HG03432 (cell line): ENCODE data around the gene LPCAT1.
"Not testable (repeated sequence)": the region's sequence is repeated elsewhere in the genome, so short reads cannot be mapped to it uniquely, and the experiment has no call there.

Source experiments
- ATAC-seq: cut with Tn5 transposase; IDR thresholded peaks from one replicate; pipeline ENCODE4 v1.9.1; 2021; ENCODE audit warnings: mild to moderate bottlenecking, moderate library complexity; ENCODE audit not compliant: unreplicated experiment

LPCAT1 gene

DNA sequence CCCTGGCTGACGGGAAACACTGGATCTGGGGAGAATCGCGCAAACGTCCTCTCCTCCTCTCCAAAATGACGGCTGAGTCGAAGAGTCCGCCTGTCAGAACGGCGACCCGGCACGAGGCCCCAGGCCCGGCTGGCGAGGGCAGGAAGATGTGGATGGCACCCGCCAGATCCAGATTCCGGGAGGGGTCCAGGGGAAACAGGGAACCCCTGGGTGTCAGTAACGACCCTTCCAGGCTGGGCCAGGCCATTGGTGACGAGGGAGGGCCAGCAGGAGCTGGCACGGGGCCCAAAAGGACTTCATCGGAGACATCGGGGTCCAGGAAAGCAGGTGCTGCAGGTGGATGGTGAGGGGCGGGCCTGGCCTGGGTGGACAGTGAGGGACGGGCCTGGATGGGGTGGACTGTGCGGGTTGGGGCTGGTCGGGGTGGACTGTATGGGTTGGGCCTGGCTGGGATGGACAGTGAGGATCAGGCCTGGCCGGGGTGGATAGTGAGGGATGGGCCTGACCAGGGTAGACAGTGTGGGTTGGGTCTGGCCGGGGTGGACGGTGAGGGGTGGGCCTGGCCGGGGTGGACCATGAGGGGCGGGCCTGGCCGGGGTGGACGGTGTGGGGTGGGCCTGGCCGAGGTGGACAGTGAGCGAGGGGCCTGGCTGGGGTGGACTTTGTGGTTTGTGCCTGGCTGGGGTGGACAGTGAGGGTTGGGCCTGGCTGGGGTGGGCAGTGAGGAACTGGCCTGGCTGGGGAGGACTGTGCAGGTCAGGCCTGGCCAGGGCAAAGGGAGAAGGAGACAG, 92.5 kb downstream of the LPCAT1 start:
- ATAC-seq, result no peak

DNA sequence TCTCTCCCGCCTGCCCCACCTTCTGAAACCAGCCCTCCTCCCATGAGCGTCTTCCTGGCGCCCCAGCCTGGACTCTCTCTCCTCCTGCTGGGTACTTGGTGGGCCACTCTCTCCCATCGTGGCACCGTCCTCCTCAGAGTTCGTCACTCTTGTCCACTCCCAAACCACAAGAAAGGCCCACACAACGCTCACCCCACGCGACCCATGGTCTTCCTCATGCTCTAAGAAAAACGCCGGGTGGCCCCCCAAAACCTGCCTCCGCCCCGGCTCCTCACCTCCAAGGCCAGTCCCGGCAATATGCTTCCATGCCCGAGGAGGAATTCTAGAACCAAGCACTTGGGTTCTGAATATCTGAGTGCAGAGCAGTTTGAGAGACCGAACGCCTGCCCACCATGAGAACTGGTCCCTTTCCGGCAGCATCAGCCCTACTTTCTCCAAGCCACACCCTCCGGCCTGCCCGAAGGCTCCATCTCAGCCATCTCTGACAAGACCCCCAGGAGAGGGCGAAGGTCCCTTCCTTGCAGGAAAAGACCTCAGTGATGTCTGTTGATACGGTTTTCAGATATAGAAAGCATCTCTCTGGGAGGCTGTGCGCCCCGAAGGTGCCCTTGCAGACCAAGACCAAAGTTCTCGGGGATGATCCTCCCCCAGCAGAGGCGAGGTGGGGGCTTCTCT, 93.5 kb downstream of the LPCAT1 start:
- no peak for ATAC-seq

DNA sequence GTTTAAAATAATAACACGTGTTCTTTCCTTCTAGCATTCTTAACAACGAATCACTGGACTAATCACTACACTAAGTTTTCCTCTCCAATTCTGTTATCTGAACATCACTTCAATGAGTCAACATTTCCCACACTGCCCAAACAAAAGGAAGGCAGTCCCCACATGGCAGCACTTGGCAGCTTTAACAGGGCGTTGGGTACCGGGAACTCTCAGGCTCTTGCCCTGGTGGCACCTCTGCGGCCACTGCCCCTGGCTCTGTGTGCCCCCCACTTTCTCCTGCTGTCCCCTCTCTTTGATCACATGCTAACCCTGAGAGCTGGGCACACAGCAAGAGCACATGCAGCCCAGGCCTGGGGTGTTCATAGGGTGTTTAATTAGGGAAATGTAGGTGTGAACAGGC, 94.3 kb downstream of the LPCAT1 start:
- ATAC-seq, result no peak

DNA sequence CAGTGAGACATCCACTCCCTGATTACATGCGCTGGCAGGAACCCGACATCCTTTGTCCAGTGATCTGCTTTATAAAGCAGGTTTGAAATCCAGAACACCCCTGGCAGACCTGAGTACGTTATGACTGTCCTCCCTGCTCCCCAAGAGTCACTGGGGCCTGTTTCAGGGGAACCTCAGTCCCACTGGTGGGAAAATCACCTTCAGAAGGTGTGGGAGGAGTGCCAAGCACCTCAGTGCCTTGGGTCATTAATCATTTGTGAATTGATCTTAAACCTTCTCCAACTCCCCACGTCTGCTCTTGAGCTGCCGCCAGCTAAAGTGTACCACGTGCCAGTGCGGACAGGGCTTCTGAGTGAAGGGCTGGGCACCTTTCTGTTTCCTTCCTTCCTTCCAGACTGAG, 94.7 kb downstream of the LPCAT1 start:
- ATAC-seq, result no peak

DNA sequence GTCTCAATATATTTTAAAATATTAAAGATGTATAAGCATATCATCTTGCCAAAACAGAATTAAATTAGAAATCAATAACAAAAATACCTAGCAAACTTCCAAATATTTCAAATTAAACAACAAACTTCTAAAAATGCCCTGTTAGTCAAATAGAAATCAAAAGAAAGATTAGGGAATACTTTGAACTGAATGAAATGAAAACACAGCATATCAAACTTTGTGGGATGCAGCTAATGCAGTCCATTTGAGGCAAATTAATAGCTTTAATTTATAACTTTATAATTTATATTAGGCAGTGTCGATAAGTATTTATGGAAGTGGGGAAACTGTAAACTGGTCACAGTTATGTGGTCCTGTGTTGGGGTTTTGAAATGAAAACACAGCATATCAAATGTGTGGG, 95.7 kb downstream of the LPCAT1 start:
- ATAC-seq, result no peak

DNA sequence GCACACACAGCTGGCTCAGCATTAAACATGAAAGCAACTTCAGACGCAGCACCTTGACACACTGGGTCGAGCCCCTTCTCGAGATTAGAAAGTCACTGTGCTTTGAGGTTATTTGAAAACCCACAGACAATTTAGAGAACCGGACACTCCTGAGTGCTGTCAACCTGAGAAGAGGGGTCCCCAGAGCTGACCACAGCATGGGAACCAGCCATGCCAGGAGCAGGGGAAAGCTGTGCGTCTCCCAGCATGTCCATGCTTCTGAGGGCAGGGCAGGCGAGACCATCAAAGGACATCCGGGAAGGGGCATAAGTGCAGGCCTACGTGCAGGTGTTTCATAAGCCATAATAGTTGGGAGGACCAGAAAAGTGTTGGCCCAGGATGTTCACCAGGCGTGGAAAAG, 99.0 kb downstream of the LPCAT1 start:
- ATAC-seq, result no peak

DNA sequence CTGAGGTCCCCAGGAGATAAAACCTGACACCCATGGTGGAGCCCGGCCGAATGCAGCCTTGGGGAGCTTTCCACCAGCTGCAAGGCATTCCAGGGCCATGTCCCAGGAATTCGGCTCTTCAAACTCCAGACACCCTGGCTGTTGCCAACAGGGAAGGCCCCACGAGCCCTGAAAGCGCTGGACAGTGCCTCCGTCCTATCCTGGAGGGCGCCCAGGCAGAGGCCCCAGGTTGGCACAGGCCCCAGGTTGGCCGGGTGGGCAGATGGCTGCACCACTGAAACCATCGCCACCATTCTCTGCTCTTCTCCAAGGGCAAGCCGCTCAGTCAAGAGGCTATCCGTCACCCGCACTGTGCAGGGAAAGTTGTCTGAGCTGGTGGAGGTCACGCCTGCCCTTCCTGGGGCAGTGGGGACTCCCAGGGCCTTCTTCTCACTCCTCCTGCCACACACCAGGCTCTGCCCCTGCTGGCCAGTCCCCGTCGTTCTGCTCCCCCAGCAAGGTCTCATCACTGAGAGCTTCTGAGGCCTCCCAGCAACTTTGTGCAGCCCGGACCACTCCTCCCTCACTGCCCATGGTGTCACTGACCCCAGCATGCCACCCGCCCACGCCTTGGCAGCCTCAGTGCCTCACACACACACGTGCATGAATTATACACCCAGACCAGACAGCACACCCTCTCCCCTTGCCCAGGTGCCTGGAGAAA, 99.7 kb downstream of the LPCAT1 start:
- no peak for ATAC-seq

DNA sequence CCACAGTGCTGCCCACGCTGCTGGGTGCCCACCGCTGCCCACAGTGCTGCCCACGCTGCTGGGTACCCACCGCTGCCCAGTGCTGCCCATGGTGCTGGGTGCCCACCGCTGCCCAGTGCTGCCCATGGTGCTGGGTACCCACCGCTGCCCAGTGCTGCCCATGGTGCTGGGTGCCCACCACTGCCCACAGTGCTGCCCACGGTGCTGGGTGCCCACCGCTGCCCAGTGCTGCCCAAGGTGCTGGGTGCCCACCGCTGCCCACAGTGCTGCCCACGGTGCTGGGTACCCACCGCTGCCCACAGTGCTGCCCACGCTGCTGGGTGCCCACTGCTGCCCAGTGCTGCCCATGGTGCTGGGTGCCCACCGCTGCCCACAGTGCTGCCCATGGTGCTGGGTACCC, 101.2 kb downstream of the LPCAT1 start:
- ATAC-seq, result not testable (repeated sequence)

DNA sequence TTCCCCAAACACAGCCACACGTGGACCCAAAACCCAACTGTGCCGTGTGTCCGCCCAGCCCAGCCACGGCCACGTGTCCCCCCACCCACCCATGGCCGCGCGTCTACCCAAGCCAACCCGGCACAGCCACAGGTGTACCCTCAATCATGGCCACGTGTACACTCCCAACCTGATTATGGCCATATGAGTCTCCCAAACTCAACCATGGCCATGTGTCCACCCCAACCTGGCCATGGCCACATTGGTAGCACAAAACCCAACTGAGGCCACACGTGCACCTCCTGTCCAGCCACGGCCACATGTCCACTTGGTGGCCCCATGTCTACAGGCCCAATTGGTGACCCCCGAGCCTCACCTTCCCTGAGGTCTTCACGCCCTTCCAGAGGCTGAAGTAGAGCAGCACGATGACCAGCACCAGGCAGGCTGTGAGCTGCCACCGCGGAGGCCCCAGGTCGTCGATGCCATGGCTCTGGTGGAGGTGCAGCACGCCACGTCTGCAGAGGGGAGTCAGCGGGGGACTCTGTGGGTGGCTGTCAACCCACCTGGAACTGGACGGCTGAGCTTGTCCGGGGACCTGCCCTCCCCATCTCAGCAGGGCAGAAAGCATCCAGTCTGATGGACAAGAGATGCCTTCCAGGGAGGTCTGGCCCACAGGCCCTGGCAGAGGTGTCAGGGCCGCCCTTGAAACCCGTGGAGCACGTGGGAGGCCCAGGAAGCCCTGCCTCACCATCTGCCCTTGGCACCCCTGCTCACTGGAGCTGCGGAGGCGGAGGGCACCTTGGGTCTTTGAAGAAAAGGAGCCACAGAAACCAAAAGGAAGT, 102.0 kb downstream of the LPCAT1 start:
- no peak for ATAC-seq

DNA sequence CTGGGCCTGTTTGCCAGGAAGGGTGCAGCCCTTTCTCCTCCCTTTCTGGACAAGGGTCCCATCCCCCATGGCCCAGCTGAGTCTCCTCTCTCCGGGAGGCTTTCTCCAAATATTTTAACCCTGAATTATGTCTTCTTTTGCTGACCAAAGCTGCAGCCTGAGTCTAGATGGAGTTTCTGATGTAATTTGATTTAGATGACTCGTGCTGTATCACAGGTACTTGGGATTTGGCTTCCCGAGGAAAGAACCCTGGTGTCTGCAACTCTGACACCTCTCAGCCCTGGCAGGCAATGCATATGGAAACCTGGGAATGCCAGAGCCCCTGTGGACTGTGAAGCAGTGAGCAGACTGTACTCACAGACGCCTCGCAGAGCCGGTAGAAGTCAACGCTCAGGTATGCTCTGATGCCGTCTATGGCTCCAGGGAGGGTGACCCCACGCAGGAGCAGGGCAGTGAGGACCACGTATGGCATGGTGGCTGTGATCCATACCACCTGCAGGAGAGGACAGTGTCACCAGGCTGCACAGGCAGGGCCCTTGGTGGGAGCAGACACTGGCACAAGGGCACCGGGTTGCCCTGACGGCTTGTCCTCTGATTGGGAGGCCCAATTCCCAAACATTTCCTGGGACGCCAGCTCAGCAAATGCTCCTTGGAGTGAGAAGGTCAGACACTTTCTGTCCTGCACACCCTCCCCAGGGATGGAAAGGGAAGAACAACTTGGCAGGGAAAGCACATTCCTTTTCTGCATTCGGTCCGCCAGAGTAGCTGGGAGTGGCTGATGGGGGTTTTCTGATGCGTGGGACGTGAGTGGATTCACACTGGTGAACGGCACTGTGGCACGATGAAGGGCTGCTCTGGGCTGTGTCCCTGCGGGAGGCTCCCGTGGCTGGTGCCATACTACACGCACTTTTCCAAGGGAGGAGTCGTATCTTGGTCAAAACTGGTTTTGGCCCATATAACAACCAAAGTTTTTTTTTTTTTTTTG, 103.3 kb downstream of the LPCAT1 start:
- no peak for ATAC-seq

DNA sequence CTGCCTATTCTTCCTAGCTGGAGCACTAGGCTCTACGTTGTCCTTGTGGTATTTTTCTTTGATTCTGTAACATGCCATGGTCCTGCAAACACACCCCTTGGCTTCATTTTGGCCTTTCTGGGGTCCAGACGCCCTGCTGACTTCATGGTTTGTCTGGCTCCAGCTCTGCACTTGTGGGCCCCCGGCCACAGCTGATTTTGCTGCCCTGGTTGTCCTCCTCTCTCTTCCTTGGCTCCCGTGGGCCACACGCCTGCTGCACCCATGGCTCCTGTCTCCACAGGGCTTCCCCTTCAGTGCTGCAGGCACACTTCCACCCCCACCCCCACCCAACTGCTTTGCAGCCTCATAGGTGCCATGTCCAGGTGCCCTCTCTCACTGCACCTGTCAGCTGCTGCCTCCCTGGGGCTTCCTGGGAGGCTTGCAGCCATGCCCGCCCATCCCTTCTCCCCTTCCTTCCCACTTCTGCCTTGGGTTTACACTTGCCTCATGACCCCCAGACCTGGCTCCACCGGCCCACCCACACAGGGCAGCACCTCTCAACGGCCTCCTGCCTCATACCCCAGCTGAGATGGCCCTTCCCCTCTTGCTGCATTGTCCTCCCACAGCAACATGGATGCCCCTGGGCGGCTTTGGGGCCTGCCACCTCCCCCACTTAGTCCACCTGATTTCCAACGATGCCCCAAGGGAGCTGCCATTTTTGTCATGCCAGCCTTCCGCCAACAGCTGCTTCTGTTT, 104.1 kb downstream of the LPCAT1 start:
- no peak for ATAC-seq

DNA sequence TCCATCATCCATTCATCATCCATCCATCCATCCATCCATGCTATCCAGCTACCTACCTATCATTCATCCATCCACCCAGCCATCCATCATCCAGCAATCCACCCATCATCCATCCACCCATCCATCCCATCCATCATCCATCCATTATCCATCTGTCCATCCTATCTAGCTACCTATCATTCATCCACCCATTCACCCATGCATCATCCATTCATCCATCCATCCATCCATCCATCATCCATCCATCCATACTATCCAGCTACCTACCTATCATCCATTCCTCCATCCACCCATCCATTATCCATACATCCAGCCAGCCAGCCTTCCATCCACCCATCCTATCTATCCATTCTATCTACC, 104.9 kb downstream of the LPCAT1 start:
- ATAC-seq, result no peak

DNA sequence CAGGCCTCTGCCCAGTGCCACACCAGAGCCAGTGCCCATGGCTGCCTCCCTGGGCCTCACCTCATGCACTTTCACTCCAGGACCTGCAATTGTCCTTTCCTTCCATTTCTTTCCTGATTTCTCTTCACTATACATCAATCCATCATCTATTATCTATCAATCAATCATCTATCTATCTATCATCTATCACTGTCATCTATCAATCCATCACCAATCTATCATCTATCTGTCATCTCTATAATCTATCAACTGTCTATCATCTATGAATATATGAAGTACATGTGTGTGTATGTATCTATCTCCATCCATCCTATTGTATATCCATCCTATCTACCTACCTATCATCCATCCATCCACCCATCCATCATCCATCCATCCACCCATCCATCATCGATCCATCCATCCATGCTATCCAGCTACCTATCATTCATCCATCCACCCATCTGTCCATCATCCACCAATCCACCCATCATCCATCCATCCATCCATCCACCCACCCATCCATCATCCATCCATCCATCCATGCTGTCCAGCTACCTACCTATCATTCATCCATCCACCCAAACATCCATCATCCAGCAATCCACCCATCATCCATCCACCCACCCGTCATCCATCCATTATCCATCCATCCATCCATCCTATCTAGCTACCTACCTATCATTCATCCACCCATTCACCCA, 105.4 kb downstream of the LPCAT1 start:
- ATAC-seq, result no peak

DNA sequence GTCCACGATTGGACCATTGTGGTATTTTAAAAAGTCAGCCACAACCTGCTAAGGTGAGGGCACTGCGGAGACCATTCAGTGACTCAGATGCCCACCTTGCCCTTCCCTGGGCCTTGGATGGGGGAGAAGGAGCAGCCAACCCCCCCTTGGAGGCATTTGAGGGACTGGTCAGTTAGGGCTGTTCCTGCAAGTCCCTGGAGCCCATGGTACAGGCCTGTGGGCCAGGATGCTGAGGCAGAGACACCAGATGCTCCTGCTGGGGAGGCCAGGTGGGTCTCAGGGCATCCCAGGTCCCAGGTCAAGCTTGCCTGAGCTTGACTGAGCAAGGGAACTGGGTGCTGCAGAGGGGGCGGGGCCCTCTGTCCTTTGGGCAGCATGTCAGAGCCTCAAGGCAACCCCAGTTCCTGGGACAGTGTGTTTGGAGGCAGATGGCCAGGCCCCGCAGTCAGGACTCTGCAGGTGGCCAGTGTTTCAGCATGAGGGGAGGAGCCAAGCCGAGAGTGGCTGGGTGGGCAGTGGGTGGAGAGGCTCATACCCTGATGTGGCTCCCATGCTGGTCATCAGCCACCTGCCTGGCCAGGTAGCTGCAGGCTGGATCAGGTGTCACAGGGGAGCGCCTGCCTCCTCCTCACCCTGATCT, 106.1 kb downstream of the LPCAT1 start:
- ATAC-seq, result no peak

DNA sequence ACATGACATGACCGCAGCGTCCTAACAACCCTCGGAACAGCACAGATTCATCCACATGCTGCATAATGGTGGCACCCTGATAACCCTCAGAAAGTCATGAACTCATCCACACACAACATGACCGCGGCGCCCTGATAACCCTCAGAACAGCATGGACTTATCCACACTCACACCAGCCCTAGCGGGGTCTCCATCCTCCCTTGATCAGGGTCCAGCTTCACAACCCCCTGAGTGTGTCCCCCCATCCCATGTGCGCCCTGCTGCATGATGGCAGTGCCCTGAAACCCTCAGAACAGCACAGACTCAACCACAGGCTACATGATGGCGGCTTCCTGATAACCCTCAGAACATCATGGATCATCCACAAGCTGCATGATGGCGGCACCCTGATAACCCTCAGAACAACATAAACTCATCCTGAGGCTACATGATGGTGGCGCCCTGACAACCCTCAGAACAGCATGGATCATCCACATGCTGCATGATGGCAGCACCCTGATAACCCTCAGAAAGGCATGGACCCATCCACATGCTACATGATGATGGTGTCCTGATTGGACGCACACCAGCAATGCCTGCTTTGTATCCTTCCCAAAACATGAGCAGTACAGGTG, 106.8 kb downstream of the LPCAT1 start:
- ATAC-seq, result no peak

DNA sequence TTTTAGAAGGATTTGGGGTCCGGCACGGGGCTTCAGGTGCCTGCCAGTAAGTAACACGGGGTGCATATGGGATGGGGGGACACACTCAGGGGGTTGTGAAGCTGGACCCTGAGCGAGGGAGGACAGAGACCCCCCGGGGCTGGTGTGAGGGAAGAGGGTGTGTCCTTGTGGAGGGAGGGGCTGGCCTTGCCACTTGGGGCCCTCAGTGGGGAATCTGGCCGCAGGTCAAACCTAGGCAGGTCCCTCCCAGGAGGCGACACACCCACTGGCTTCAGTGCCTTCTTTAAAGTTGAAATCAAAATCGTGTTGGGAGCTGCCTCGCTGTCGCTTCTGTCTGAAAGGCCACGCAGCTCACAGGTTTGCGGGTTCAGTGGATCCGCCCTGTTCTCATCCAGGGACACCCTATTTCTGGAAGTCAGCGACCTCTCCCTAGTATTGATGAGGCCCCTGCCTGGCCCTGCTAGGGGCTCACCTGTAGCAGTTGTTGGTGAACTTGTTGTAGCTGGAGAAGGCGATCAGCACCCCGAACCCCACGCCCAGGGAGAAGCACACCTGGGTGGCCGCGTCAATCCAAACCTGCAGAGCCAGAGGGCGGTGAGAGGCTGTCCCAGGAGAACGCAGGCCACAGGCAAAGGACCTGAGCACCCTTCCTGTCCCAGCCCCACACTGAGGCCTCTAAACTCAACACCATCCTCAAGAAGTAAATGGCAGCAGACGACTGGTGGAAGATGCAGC, 108.0 kb downstream of the LPCAT1 start:
- no peak for ATAC-seq

DNA sequence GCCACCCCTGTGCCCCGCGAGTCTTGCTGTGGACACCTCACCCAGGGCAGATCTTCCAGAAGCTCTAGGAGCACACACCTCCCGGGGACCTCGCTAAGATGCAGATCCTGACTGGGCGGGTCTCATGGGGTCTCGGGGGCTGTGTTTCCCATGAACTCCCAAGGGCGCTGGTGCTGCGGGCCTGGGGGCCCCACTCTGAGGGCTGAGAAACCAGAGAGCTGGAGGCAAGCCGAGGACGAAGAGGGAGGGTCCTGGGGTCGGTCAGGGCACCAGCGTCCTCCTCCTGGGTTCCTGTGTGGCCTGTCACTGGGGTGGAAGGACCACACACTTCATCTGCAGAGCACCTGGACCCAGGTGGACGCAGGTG, 108.7 kb downstream of the LPCAT1 start:
- ATAC-seq, result no peak
